ENCODE data around the gene PLEKHG3.

GRCh38 chr14:64691376-64691775 is 12.8 kb upstream of the PLEKHG3 start:
- TF ChIP-seq CTCF (IDR thresholded peaks at IDR 0.05; ENCODE audit: low read length) = no peak
- TF ChIP-seq EZH2 (optimal IDR thresholded peaks at IDR 0.05; ENCODE audit: low read depth, low read length) = no peak
- TF ChIP-seq EZH2phosphoT487 (IDR thresholded peaks at IDR 0.05; ENCODE audit: low read length) = no peak

Data from MM.1S (cell line).